ENCODE results near the gene COL10A1.

- TF ChIP-seq, protein P1, sequence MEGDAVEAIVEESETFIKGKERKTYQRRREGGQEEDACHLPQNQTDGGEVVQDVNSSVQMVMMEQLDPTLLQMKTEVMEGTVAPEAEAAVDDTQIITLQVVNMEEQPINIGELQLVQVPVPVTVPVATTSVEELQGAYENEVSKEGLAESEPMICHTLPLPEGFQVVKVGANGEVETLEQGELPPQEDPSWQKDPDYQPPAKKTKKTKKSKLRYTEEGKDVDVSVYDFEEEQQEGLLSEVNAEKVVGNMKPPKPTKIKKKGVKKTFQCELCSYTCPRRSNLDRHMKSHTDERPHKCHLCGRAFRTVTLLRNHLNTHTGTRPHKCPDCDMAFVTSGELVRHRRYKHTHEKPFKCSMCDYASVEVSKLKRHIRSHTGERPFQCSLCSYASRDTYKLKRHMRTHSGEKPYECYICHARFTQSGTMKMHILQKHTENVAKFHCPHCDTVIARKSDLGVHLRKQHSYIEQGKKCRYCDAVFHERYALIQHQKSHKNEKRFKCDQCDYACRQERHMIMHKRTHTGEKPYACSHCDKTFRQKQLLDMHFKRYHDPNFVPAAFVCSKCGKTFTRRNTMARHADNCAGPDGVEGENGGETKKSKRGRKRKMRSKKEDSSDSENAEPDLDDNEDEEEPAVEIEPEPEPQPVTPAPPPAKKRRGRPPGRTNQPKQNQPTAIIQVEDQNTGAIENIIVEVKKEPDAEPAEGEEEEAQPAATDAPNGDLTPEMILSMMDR (IDR thresholded peaks at IDR 0.05; ENCODE audit: insufficient read depth, low read depth, low read length): no peak
- no peak for TF ChIP-seq EZH2 (IDR thresholded peaks at IDR 0.05; ENCODE audit: insufficient read depth, low read length)
These were observed 25.3 kb downstream of the COL10A1 start, which contains the start of gene NT5DC1 for GRCh38 chr6:116100419-116101301.

Data from astrocyte (in vitro differentiated cells and primary cell).